ENCODE data around the gene ANKRD34C. TPM values are rescaled to one million over a fixed set of nuclear protein-coding genes. Genes with fewer than 3 reads are reported as not detected.

The ANKRD34C gene
- 0.72 TPM for total RNA-seq (ENCODE audit: insufficient read depth, low replicate concordance)

- DNase-seq (ENCODE audit: low spot score) = no peak
Observed at GRCh38 chr15:79282371-79283251, at the start of gene ANKRD34C. Gene ANKRD34C (plus strand): TSS chr15:79282722. CDS start chr15:79293285, 10,563 bp downstream.

- DNase-seq (ENCODE audit: low spot score) = no peak
Observed at GRCh38 chr15:79233236-79233635, 49.3 kb upstream of the ANKRD34C start.

- DNase-seq (ENCODE audit: low spot score) = no peak
Observed at GRCh38 chr15:79240036-79240435, 42.5 kb upstream of the ANKRD34C start.

GRCh38 chr15:79243723-79244122, 38.8 kb upstream of the ANKRD34C start:
- peak; percentile 66 for DNase-seq (ENCODE audit: low spot score)

GRCh38 chr15:79244876-79245275, 37.6 kb upstream of the ANKRD34C start:
- no peak for DNase-seq (ENCODE audit: low spot score)

- no peak for DNase-seq (ENCODE audit: low spot score)
Observed at GRCh38 chr15:79248183-79248582, 34.3 kb upstream of the ANKRD34C start.

GRCh38 chr15:79257454-79257853, 25.1 kb upstream of the ANKRD34C start:
- no peak for DNase-seq (ENCODE audit: low spot score)

GRCh38 chr15:79261836-79262235, 20.7 kb upstream of the ANKRD34C start:
- no peak for DNase-seq (ENCODE audit: low spot score)

GRCh38 chr15:79265167-79265566, 17.4 kb upstream of the ANKRD34C start:
- no peak for DNase-seq (ENCODE audit: low spot score)

- no peak for DNase-seq (ENCODE audit: low spot score)
Observed at GRCh38 chr15:79265987-79266579, 16.4 kb upstream of the ANKRD34C start.

GRCh38 chr15:79283252-79284048, 928 bp downstream of the ANKRD34C start:
- peak; percentile 36 for DNase-seq (ENCODE audit: low spot score)

GRCh38 chr15:79290642-79291275, 8.2 kb downstream of the ANKRD34C start:
- no peak for DNase-seq (ENCODE audit: low spot score)

- no peak for DNase-seq (ENCODE audit: low spot score)
Observed at GRCh38 chr15:79292011-79292410, 9.5 kb downstream of the ANKRD34C start.

GRCh38 chr15:79294075-79294474, 11.6 kb downstream of the ANKRD34C start:
- no peak for DNase-seq (ENCODE audit: low spot score)

- DNase-seq (ENCODE audit: low spot score) = no peak
Observed at GRCh38 chr15:79296583-79296982, 14.1 kb downstream of the ANKRD34C start.

- no peak for DNase-seq (ENCODE audit: low spot score)
Observed at GRCh38 chr15:79299126-79299840, 16.8 kb downstream of the ANKRD34C start.

GRCh38 chr15:79299841-79300235, 17.3 kb downstream of the ANKRD34C start:
- DNase-seq (ENCODE audit: low spot score) = no peak

GRCh38 chr15:79307251-79307650, 24.7 kb downstream of the ANKRD34C start:
- DNase-seq (ENCODE audit: low spot score) = no peak

- DNase-seq (ENCODE audit: low spot score) = no peak
Observed at GRCh38 chr15:79308874-79309273, 26.4 kb downstream of the ANKRD34C start.

- no peak for DNase-seq (ENCODE audit: low spot score)
Observed at GRCh38 chr15:79310612-79310984, 28.1 kb downstream of the ANKRD34C start.

Measured in umbilical cord (tissue), 2 donors.